ENCODE data around the gene NOL11. TPM values are rescaled to one million over a fixed set of nuclear protein-coding genes. Genes with fewer than 3 reads are reported as not detected.

Gene NOL11
- polyA plus RNA-seq, 1 of the 3 experiments (the other 2 are of a cell fraction) = 27.0 TPM

- H3K4me1 ChIP-seq (ENCODE audit: control insufficient read depth in 1 of 2, insufficient read depth in 2 of 2, low read depth in 1 of 2, low read length in 1 of 2) = no peaks in the 10 kb centered on the region
- H3F3A ChIP-seq (replicated peaks; ENCODE audit: insufficient read depth) = no peaks in the 10 kb centered on the region
- ChIA-PET POLR2A (no interaction called here), CTCF (interaction anchor here (0.6 kb wide), 1 partner anchor 15 kb away, joined by 3 read pairs; no protein-coding TSS in a partner anchor)
- H3K4me3 ChIP-seq (ENCODE audit: low read depth in 2 of 2, low read length in 1 of 2) = no peak overlapping the region
- no peaks in the 10 kb centered on the region for H3K9me3 ChIP-seq
- H3K27ac ChIP-seq (ENCODE audit: low read depth in 2 of 2, low read length in 1 of 2) = no peak overlapping the region
- no peak for TF ChIP-seq MAX (IDR thresholded peaks at IDR 0.05; ENCODE audit: low read depth)
- no peak for TF ChIP-seq TCF12 (IDR thresholded peaks at IDR 0.05)
- no peak for TF ChIP-seq ELF1 (IDR thresholded peaks at IDR 0.05)
- no peak for TF ChIP-seq FOXJ3 (CRISPR knock-in tag; IDR thresholded peaks at IDR 0.05)
- TF ChIP-seq EP300 (IDR thresholded peaks at IDR 0.05; ENCODE audit: borderline replicate concordance in 1 of 2, low read depth in 1 of 2, low read length in 1 of 2) = no peak
- no peak for TF ChIP-seq IRF3 (IDR thresholded peaks at IDR 0.05; ENCODE audit: low read depth, low read length)
- TF ChIP-seq CHD2 (IDR thresholded peaks at IDR 0.05; ENCODE audit: low read length, partially characterized antibody) = no peak
- no peak for TF ChIP-seq GATA2 (CRISPR knock-in tag; IDR thresholded peaks at IDR 0.05)
- TF ChIP-seq ZBTB33 (IDR thresholded peaks at IDR 0.05; ENCODE audit: borderline replicate concordance, low read depth) = no peak
- TF ChIP-seq RCOR1 (IDR thresholded peaks at IDR 0.05; ENCODE audit: low read length) = no peak
- no peak for TF ChIP-seq REST (IDR thresholded peaks at IDR 0.05; ENCODE audit: low read depth, low read length)
- no peak for TF ChIP-seq YY1 (IDR thresholded peaks at IDR 0.05; ENCODE audit: low read depth)
- TF ChIP-seq RFX5 (IDR thresholded peaks at IDR 0.05; ENCODE audit: low read length) = no peak
- no peak for TF ChIP-seq EZH2phosphoT487 (IDR thresholded peaks at IDR 0.05; ENCODE audit: borderline replicate concordance, low read depth)
- no peak for TF ChIP-seq MXI1 (IDR thresholded peaks at IDR 0.05; ENCODE audit: low read depth, low read length)
- no peak overlapping the region for H3K4me2 ChIP-seq
- no peaks in the 10 kb centered on the region for H3K79me2 ChIP-seq (ENCODE audit: insufficient read depth)
- H3K9me2 ChIP-seq = no peaks in the 10 kb centered on the region
- no peak overlapping the region for H2AFZ ChIP-seq (ENCODE audit: low read depth)
- H4K20me1 ChIP-seq (ENCODE audit: insufficient read depth) = no peaks in the 10 kb centered on the region
- H3K36me3 ChIP-seq (replicated peaks in 1 of 2; ENCODE audit: control insufficient read depth in 1 of 2, insufficient read depth in 2 of 2, low read length in 1 of 2) = no peaks in the 10 kb centered on the region
- 65% methylated on average over 5 of the region's 5 CpGs for WGBS (ENCODE audit: low lambda C conversion rate)
- H3K27me3 ChIP-seq (ENCODE audit: insufficient read depth) = peaks cover 7% of the 10 kb centered on the region; the same call in 1 of the 2 replicates
- H3K9ac ChIP-seq = no peak overlapping the region
- no peak for DNase-seq
Observed at GRCh38 chr17:67785504-67785903, 67.8 kb downstream of the NOL11 start.

Small RNA genes within 50 kb of the gene (small RNA-seq; reads per million reads assigned to genes)
- 0 to 31.9 (median 1.9) reads per million in 7 experiments for gene SNORA38B

Other genes with a start within 250 kb of the NOL11 start
- 51.9 and 61.4 TPM in 2 replicates for gene BPTF, start 107.6 kb downstream of the NOL11 start, polyA plus RNA-seq (2012; rRNA removed)

Measured in SK-N-SH (cell line).